HG03571 (cell line): Measurements from ENCODE around the gene SAFB2.

Source experiments
- ATAC-seq: cut with Tn5 transposase; IDR thresholded peaks from one replicate; pipeline ENCODE4 v1.9.1; 2021; ENCODE audit not compliant: unreplicated experiment

Gene SAFB2

GRCh38 chr19:5547881-5548280, 74.7 kb downstream of the SAFB2 start:
- ATAC-seq = no peak

DNA sequence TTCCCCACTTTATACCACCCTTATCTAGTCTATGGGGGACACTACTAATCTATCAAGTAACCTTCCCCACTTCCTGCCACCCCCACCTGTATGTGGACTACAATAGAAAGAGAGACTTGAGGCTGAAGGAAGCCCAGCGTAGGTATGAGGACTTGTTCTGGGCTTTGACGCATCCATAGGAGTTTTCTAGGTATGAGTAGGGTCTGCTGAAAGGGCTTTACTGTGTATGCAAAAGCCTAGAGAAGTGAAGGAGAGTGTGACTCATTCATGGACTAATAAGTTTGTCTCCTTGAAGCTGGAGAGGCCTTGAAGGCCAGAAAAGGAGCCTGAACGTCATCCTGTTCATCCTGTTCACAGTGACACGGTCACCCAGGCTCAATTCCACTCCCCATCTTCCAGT, 76.6 kb downstream of the SAFB2 start:
- ATAC-seq = no peak

GRCh38 chr19:5545051-5545450, 77.5 kb downstream of the SAFB2 start:
- ATAC-seq = no peak

DNA sequence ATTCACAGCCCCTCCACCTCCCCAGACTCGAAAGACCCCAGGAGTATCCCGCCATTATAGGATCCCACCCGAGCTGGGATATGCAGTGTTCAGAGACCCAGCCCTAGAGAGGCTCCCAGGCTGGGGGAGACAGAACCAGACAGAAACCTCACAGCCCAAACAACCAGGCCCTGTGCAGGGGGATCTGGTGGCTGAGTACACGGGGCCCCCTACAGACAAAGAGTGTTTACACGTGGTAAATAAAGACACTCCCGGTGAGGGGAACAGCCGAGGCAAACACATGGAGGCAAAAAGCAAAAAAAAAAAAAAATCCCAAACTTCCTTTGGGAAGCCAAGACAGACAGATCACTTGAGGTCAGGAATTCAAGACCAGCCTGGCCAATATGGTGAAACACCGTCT, 79.9 kb downstream of the SAFB2 start:
- ATAC-seq = no peak

DNA sequence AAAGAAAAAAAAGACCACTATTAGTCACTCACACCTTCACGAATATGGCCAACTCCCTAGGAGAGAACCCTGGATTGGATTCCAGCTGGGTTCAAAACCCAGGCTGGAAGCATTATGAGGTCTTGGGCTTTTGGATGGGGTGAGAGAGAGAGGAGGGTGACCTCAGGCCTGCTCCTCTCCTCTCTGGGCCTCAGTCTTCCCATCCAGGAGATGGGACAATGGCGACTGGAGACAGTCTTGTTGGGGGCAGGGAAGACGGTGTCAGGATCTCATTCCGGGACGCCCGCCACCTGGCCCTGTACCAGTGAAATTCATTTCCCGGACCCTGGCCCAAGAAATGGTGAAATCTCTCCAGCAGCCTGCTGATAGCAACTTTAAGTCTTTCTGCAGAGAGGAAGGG, 81.1 kb downstream of the SAFB2 start:
- ATAC-seq = no peak

DNA sequence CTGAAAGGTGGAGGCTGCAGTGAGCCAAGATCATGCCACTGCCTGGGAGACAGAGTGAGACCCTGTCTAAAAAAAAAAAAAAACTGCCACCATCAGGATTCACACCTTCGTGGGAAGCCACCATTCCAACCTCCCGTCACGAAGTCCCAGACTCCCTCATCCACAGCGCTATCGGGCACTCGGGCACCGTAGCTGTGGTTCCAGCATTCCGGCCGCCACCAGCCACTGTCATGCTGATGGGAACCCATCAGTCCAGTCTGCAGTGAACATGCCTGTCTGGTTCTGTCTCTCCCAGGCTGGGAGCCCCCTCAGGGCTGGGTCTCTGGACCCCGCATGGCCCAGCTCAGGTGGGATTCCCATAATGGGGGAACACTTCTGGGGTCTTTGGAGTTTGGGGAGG, 82.4 kb downstream of the SAFB2 start:
- ATAC-seq = no peak

- no peak for ATAC-seq
Measured at GRCh38 chr19:5537870-5538269, 84.7 kb downstream of the SAFB2 start.
